AG09309 (cell line): ENCODE data around the gene PXMP2.

ENCODE experiments used
- DNase-seq: peaks from one replicate; pipeline ENCODE4 v3.0.0-alpha.2; 2010; ENCODE audit warnings: low read depth
- H3K4me3 ChIP-seq: 2 replicates; pipeline ENCODE4 v1.5.1; 2011; ENCODE audit warnings: mild to moderate bottlenecking, low read depth, low read length, moderate library complexity; ENCODE audit not compliant: control insufficient read depth
- TF ChIP-seq, protein P1 (sequence below): IDR thresholded peaks from 2 replicates; pipeline ENCODE4 v1.5.1; 2011; ENCODE audit warnings: mild to moderate bottlenecking, low read depth, low read length, inconsistent platforms; ENCODE audit not compliant: insufficient read depth, control insufficient read depth; ENCODE audit errors: missing control alignments

Gene PXMP2

DNA sequence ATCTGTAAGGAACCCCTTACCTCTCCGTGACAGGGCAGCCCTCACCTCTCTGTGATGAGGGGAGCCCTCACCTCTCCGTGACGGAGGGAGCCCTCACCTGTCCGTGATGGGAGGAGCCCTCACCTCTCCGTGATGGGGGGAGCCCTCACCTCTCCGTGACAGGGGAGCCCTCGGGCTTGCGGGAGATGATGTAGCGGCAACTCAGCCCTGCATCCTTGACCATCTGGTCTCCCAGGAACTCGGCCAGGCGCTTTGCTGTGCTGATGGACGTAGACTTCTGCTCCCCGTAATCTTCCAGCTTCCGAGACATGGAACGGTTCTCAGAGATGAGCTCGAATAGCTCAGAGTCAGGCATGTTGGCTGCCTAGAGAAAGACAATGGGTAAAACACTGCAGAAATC lies 28.2 kb upstream of the PXMP2 start:
- TF ChIP-seq, protein P1, sequence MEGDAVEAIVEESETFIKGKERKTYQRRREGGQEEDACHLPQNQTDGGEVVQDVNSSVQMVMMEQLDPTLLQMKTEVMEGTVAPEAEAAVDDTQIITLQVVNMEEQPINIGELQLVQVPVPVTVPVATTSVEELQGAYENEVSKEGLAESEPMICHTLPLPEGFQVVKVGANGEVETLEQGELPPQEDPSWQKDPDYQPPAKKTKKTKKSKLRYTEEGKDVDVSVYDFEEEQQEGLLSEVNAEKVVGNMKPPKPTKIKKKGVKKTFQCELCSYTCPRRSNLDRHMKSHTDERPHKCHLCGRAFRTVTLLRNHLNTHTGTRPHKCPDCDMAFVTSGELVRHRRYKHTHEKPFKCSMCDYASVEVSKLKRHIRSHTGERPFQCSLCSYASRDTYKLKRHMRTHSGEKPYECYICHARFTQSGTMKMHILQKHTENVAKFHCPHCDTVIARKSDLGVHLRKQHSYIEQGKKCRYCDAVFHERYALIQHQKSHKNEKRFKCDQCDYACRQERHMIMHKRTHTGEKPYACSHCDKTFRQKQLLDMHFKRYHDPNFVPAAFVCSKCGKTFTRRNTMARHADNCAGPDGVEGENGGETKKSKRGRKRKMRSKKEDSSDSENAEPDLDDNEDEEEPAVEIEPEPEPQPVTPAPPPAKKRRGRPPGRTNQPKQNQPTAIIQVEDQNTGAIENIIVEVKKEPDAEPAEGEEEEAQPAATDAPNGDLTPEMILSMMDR: no peak
- no peak overlapping the region for H3K4me3 ChIP-seq
- DNase-seq: no peak

DNA sequence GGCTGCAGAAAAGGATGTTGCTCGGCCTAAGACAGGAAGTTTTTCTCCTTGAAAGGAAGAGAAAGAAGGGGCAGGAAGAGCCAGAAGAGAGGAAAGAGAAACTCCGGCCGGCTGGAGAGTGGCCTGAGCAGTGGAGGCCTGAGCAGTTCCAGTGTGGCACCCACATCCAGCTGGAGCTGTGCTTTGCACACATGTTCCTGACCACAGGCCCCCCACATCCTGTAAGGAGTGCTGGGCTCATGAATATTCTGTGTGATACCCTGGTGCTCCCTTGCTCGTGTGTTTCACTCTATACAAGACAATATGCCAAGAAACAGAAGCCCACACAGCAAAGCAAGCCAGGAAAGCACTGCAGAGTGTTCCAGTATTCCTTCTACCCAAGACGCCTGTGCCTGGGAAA lies 27.3 kb upstream of the PXMP2 start:
- H3K4me3 ChIP-seq: no peak overlapping the region
- TF ChIP-seq, protein P1: no peak
- DNase-seq: no peak

DNA sequence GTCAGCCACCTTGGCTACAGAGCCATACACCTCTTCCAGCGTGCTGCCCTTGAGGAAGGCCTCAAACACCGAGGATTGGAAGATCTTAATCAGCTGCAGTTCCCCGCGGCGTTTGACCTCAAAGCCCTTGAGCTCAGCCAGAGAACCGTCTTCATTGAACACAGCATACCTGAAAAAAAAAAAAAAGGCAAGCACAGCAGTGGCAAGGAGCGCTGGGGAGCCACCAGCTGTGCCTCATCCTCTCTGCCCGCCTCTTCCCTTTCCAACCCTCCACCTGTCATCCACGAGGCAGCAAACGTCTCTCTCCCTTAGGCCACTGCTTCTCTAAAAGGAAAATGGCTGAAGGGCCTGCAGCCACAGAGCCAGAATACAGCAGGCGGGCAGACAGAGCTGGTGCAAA lies 26.4 kb upstream of the PXMP2 start:
- TF ChIP-seq, protein P1: no peak
- no peak for DNase-seq
- no peak overlapping the region for H3K4me3 ChIP-seq

DNA sequence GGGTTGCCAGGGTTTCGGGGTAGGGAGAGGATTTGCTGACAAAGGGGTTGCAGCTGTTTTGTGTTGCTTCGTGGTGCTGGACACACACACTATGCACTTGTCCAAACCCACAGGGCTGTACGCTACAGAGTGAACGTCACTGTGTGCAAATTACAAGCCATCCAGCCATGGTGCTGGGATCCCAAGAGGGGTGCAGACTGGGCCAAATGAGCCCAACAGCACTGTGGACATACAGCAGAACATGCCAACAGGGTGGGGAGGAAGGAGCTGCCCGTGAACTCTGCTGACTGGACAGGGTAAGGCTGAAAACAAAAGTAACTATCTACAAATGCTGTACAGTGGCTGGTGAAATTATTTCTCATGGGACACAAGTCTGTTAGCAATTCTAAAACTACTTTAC lies 25.4 kb upstream of the PXMP2 start:
- TF ChIP-seq, protein P1: no peak
- no peak overlapping the region for H3K4me3 ChIP-seq

DNA sequence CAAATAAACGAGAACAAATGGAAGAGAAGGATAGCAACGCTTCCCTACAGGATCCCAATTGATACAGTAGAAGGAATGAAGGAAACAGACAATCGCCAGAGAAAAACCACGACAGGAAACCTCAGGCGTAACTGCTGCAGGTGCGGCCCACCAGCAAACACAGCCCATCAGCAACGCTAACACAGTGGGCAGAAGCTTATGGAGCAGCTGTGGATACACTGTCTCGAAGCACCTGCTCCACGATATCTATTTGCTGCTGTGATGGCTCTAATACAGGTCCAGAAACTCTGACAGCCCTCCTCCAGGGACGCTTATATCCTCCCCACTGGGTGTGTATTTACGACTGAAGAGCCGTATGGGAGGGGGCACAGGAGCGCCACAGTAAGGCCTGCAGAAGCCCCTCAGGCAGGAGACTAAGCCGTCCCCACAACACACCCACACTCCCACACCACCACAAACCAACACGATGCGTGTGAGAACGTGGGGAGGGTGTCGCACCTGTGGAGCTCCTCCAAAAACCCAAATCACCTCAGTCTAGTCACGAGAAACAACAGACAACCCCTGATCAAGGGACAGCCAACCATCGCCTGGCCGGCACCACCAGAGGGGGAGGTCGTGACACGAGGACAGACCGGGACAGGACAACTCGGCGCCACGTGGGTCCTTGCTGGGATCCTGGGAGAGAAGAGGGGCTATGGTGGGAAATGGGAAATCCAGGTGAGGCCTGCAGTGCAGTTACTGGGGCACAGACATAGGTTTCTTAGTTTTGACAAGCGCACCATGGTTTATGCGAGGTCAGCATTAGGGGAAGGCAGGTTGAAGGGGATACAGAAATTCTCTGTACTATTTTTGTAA lies 24.3 kb upstream of the PXMP2 start:
- TF ChIP-seq, protein P1: no peak
- no peak overlapping the region for H3K4me3 ChIP-seq
- no peak for DNase-seq

More for the DNA sequence above, 25.4 kb upstream of the PXMP2 start:
- no peak for DNase-seq

DNA sequence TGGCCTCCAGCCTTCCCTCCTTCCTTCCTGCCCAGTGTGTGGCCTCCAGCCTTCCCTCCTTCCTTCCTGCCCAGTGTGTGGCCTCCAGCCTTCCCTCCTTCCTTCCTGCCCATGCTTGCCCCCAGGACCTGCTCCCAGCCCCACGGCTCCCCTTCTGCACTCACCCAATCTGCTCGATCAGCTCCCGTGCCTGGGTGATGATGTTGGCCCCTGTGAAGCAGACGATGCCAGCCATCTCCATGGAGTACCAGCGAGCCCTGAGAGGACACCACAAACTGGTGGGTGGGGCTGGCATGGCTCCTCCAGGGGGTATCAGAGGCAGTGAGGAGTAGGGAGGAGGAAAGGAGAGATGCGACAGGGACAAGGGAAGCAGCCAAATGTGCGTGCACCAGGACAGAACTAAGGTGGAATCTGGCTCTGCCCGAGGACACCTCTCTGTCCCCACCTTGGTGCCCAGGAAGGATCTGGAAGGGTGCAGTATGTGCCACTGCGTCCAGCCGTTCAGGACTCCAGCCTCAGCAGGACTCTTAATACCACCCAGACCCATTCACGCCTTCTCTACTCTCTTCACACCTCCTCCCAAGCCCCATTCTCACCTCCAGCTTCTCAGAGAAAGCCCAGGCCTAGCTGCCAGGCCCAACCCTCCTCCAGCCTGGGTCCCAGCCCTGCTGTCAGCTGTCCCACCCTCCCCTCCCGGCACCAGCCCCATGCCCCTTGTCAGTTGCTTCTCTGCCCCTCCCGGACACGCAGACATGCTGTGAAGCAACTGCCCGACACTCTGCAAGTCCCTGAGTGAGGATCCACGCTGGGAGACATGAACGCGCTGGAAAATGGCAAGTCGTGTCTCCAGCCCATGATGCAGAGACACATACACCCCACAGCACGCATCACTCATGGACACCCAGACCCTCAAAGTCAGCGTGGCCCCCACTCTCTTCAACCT lies 22.9 kb upstream of the PXMP2 start:
- H3K4me3 ChIP-seq: no peak overlapping the region
- TF ChIP-seq, protein P1: no peak
- DNase-seq: no peak
